HEK293T (cell line): ENCODE results near the gene QRFP.

ENCODE experiments used
- CTCF ChIA-PET: fragments of 350-600 bp; formaldehyde crosslinking; extraction: SDS; loops from one replicate; lab custom pipeline; 2021; ENCODE audit warnings: antibody characterized with exemption, inconsistent platforms; lab: Yijun Ruan, JAX
- POLR2A ChIA-PET: fragments of 350-600 bp; formaldehyde crosslinking; extraction: SDS; loops from one replicate; lab custom pipeline; 2020; ENCODE audit warnings: antibody characterized with exemption, inconsistent platforms; lab: Yijun Ruan, JAX
- DNase-seq: peaks from one replicate; pipeline ENCODE4 v3.0.0; 2012; ENCODE audit warnings: mixed read lengths; ENCODE audit errors: extremely low spot score
- ARNT ChIP-seq: fragments of 450-650 bp; IDR thresholded peaks from 2 replicates; pipeline ENCODE4 v1.6.1; 2017; ENCODE audit warnings: mild to moderate bottlenecking
- BHLHE40 ChIP-seq: fragments of 450-650 bp; IDR thresholded peaks from 2 replicates; pipeline ENCODE4 v1.6.1; 2016; ENCODE audit warnings: mild to moderate bottlenecking, moderate library complexity, borderline replicate concordance
- CTBP1 ChIP-seq: fragments of 450-650 bp; IDR thresholded peaks from 2 replicates; pipeline ENCODE4 v1.6.1; 2016; ENCODE audit warnings: borderline replicate concordance
- ELF4 ChIP-seq: fragments of 450-650 bp; IDR thresholded peaks from 2 replicates; pipeline ENCODE4 v1.6.1; 2017; ENCODE audit warnings: antibody characterized with exemption
- FOXA1 ChIP-seq: fragments of 450-650 bp; IDR thresholded peaks from 2 replicates; pipeline ENCODE4 v1.6.1; 2016; ENCODE audit warnings: mild to moderate bottlenecking
- FOXK2 ChIP-seq: fragments of 450-650 bp; IDR thresholded peaks from 2 replicates; pipeline ENCODE4 v1.6.1; 2016; ENCODE audit warnings: mild to moderate bottlenecking
- FOXM1 ChIP-seq: fragments of 450-650 bp; IDR thresholded peaks from 2 replicates; pipeline ENCODE4 v1.6.1; 2017; ENCODE audit warnings: mild to moderate bottlenecking, borderline replicate concordance
- HDGF ChIP-seq: fragments of 450-650 bp; IDR thresholded peaks from 2 replicates; pipeline ENCODE4 v1.6.1; 2017; ENCODE audit warnings: antibody characterized with exemption, borderline replicate concordance
- L3MBTL2 ChIP-seq: fragments of 450-650 bp; conservative IDR thresholded peaks from 2 replicates; pipeline ENCODE4 v1.6.1; 2016; ENCODE audit warnings: mild to moderate bottlenecking
- LEF1 ChIP-seq: fragments of 450-650 bp; IDR thresholded peaks from 2 replicates; pipeline ENCODE4 v1.6.1; 2017; ENCODE audit warnings: mild to moderate bottlenecking, borderline replicate concordance
- NFRKB ChIP-seq: fragments of 450-650 bp; IDR thresholded peaks from 2 replicates; pipeline ENCODE4 v1.6.1; 2016; ENCODE audit warnings: mild to moderate bottlenecking, moderate library complexity
- PKNOX1 ChIP-seq: fragments of 450-650 bp; IDR thresholded peaks from 2 replicates; pipeline ENCODE4 v1.6.1; 2016
- SP1 ChIP-seq: fragments of 450-650 bp; IDR thresholded peaks from 2 replicates; pipeline ENCODE4 v1.6.1; 2017
- SUZ12 ChIP-seq: fragments of 450-650 bp; IDR thresholded peaks from 2 replicates; pipeline ENCODE4 v1.6.1; 2016; ENCODE audit warnings: mild to moderate bottlenecking
- TARDBP ChIP-seq: fragments of 450-650 bp; IDR thresholded peaks from 2 replicates; pipeline ENCODE4 v1.6.1; 2016
- ZNF384 ChIP-seq: fragments of 450-650 bp; IDR thresholded peaks from 2 replicates; pipeline ENCODE4 v1.6.1; 2016

Gene QRFP

DNA sequence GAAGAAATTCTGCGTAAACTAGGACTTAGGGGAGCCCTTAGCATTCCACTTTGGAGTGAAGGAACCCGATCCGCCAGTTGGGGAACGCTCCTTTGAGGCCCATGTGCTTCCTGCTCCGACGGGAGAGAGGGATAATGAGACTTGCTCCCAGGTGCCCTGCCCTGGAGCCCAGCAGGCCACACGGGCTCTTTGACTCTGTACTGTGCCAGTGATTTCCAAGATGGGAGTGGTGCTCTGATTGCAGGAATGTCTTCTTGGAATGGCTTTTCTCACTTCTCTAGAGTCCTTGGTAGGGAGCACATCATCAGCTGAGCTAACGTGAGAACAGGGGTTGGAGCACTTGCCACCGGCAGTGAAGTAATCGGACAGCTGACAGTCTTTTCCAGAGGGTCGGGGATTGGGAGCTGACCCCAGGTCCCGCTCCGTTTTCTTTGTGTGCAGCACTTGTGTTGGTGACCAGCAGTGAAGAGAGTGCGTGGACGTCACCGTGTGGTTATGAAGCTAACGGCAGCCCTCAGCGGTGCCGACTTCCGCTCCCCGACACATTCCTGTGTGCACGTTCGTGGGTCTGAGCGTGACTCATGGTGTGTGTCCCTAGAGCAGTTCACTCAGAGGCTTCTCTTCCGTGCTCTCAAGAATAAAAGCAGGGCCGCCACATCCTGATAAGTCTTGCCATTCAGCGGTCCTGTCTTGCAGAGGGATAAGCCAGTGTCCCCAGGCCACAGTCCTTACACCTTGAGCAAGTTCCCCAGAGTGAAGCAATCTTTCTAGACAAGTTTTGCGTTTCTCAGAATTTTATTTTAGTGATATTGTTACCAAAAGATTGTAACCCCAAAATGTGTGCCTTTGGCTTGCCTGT is 35.9 kb downstream of the QRFP start:
- POLR2A ChIA-PET = interaction anchor here (1.0 kb wide), 1 partner anchor 154 kb away, joined by 3 read pairs; no protein-coding TSS in a partner anchor
- TF ChIP-seq L3MBTL2 = no peak
- TF ChIP-seq BHLHE40 = no peak
- no peak for TF ChIP-seq ELF4
- no peak for TF ChIP-seq TARDBP
- TF ChIP-seq PKNOX1 = no peak
- CTCF ChIA-PET = interaction anchor here (1.0 kb wide), 1 partner anchor 89 kb away, joined by 4 read pairs; no protein-coding TSS in a partner anchor
- no peak for DNase-seq

DNA sequence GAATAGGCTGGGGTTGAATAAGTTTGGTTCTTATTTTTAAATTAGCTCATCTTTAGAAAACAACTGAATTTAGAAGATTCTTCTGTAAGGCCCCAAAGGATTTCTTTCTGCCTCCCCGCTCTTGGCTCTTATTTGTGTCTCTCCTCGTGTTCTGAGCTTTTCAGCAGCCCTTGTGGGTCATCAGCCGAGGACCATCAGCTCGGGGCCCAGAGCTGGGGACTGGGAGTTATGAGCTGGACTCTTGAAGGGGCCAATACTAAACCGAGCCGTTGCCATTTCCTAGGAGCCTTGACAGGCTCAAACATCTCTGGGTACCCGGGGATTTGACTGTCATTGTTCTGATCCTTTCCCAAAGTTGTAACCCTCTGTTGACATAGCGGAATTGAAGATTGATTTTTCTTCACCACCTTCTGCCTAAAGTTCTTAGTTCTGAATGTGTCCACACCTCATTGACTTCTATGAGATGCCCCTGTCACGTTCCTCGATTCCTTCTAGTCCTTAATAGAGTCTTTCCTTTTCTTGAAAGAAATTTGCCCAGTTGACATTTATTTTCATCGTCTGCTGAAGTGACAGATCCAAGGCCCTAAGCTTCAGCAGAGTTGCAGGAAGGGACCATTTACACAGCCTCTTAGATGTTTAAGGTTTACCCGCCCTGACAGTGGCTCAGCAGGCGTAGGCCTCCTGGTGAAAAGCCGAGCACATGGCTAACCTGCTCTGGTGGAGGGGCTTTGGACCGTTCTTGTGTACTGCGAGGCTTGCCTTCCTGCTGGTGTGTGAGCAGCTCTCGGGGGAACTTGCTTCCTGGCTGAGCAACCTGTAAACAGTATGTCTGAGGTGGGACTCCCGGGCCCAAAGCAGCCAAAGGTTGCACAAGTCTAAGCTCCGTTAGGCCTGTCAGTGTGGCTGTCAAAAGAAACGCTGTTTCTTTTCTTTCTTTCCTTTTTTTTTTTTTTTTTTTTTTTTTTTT is 37.6 kb downstream of the QRFP start:
- DNase-seq = no peak
- POLR2A ChIA-PET = no interaction called here
- CTCF ChIA-PET = interaction anchor here (0.6 to 1.6 kb wide), 4 partner anchors 7 to 91 kb away, joined by 3 to 4 read pairs (median 4); partner anchors contain the start of gene ABL1
- TF ChIP-seq ZNF384 (no peak), CTBP1 (no peak), ARNT (no peak), TARDBP (no peak), FOXK2 (no peak), L3MBTL2 (no peak), FOXM1 (no peak), SUZ12 (no peak), FOXA1 (no peak), PKNOX1 (no peak), ELF4 (no peak), BHLHE40 (no peak), LEF1 (no peak), HDGF (no peak), NFRKB (no peak), SP1 (no peak)

DNA sequence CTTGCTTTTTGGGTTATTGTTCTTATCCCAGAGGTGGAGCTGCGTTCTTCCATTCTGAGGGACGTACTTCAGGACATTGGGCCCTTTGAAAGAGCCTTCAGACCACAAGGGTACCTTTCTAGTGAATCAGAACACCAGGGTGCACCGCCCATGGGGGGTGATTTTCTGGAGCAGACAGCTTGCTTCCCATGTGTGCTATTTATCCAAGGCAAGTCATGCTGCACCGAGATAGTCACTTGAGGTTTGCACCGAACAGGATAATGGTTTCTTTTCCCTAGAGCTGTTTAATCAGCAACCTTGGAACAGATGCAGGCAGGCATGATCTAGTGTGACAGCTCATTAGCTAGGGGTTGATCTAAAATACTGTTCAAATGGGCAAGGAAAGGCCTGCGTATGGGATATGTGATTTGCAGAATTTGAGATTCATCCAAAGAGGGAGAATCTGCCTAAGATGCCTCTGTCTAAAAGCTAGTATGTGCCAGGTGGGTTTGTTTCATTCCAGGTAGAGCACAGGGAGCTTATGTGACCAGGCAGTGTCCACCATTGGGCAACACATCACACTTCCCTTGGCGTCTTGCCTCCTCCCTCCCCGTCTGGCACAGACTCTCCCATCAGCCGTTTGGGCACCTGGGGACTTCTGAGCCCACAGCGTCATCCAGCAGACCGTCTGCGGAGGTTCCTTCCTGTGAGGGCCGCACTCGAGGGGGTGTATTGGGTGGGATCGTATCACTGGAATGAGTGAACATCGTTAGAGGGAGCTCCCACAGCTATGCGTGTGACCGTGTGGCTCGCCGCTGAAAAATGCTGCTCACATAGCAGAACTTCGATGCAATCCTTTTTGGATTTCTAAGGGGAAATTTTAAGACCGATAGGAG is 38.5 kb downstream of the QRFP start:
- no peak for DNase-seq
- ChIA-PET CTCF (interaction anchor here (0.8 to 1.6 kb wide), 3 partner anchors 8 to 23 kb away, joined by 3 to 4 read pairs (median 3); partner anchors contain the start of gene ABL1), POLR2A (no interaction called here)
- no peak for TF ChIP-seq PKNOX1
- TF ChIP-seq NFRKB = no peak
- TF ChIP-seq L3MBTL2 = no peak
- no peak for TF ChIP-seq BHLHE40
- no peak for TF ChIP-seq HDGF
- TF ChIP-seq FOXK2 = no peak
- TF ChIP-seq CTBP1 = no peak

DNA sequence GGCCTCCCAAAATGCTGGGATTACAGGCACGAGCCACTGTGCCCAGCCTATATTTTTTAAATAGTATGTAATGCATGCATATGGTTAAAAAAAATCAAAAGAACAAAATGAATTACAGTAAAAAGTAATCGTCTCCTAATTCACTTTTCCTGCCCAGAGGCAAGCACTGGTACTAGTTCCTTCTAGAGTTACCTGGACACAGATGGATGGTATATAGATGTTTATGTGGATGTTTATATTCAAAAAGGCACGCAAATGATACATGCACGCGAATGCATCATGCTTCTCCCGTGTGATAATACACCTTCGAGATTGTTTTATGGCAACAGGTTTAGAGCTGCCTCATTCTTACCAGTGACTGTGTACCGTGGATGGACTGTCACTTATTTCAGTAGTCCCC is 40.1 kb downstream of the QRFP start:
- POLR2A ChIA-PET = no interaction called here
- no peak for TF ChIP-seq NFRKB
- no peak for TF ChIP-seq PKNOX1
- no peak for TF ChIP-seq LEF1
- no peak for TF ChIP-seq TARDBP
- no peak for TF ChIP-seq FOXK2
- no peak for TF ChIP-seq CTBP1
- no peak for TF ChIP-seq ZNF384
- TF ChIP-seq FOXA1 = no peak
- no peak for TF ChIP-seq SP1
- TF ChIP-seq BHLHE40 = no peak
- TF ChIP-seq ELF4 = no peak
- no peak for DNase-seq
- CTCF ChIA-PET = interaction anchor here (1.3 kb wide), 1 partner anchor 10 kb away, joined by 4 read pairs; no protein-coding TSS in a partner anchor

GRCh38 chr9:130854835-130855234 is 41.8 kb downstream of the QRFP start:
- TF ChIP-seq ELF4 = no peak
- TF ChIP-seq CTBP1 = no peak
- TF ChIP-seq SUZ12 = no peak
- no peak for TF ChIP-seq FOXK2
- no peak for TF ChIP-seq FOXA1
- no peak for TF ChIP-seq BHLHE40
- no peak for TF ChIP-seq LEF1
- TF ChIP-seq FOXM1 = no peak
- no peak for TF ChIP-seq ZNF384
- TF ChIP-seq HDGF = no peak
- no peak for TF ChIP-seq NFRKB
- TF ChIP-seq PKNOX1 = no peak
- no peak for TF ChIP-seq TARDBP
- TF ChIP-seq SP1 = no peak
- DNase-seq = no peak
- CTCF ChIA-PET = interaction anchor here (1.0 to 1.3 kb wide), 2 partner anchors 9 to 83 kb away, joined by 3 read pairs; no protein-coding TSS in a partner anchor
- POLR2A ChIA-PET = no interaction called here
